Neuron (in vitro differentiated cells): ENCODE results near the gene ELAC2.

Source experiments
- H2AFZ ChIP-seq: one replicate; pipeline ENCODE4 v1.6.1; 2013; ENCODE audit warnings: low read depth, mild to moderate bottlenecking, inconsistent platforms, low read length, moderate library complexity
- H3K27me3 ChIP-seq: one replicate; pipeline ENCODE4 v1.6.1; 2013; ENCODE audit warnings: low read length; ENCODE audit not compliant: insufficient read depth
- H3K36me3 ChIP-seq: one replicate; pipeline ENCODE4 v1.6.1; 2013; ENCODE audit warnings: low read length; ENCODE audit not compliant: insufficient read depth
- H3K4me1 ChIP-seq: one replicate; pipeline ENCODE4 v1.6.1; 2013; ENCODE audit warnings: low read length; ENCODE audit not compliant: insufficient read depth
- H3K4me3 ChIP-seq: 2 replicates; pipeline ENCODE4 v1.5.1; 2013; ENCODE audit warnings: mild to moderate bottlenecking, low read length, moderate library complexity
- H3K9me3 ChIP-seq: one replicate; pipeline ENCODE4 v1.6.1; 2013; ENCODE audit warnings: low read length

The ELAC2 gene

GRCh38 chr17:13017655-13018459 lies at the start of gene ELAC2:
TSS of gene ELAC2 (minus strand) at chr17:13018027. CDS start at chr17:13017947, 80 bp downstream.
- Histone ChIP-seq H3K27me3 (no peaks in the 10 kb centered on the region), H3K4me1 (peaks cover 8% of the 10 kb centered on the region), H3K9me3 (no peaks in the 10 kb centered on the region), H2AFZ (peak within 1 kb of the TSS; percentile 94), H3K36me3 (peaks cover 33% of the 10 kb centered on the region), H3K4me3 (peak within 1 kb of the TSS; percentile 75)

GRCh38 chr17:13065032-13065431 lies 47.2 kb upstream of the ELAC2 start:
- Histone ChIP-seq H3K4me1 (peaks cover 8% of the 10 kb centered on the region), H3K27me3 (no peaks in the 10 kb centered on the region), H3K36me3 (no peaks in the 10 kb centered on the region), H3K9me3 (peaks cover 9% of the 10 kb centered on the region), H3K4me3 (no peak overlapping the region), H2AFZ (no peak overlapping the region)

GRCh38 chr17:13055131-13055530 lies 37.3 kb upstream of the ELAC2 start:
- Histone ChIP-seq H2AFZ (no peak overlapping the region), H3K27me3 (no peaks in the 10 kb centered on the region), H3K4me3 (no peak overlapping the region), H3K9me3 (no peaks in the 10 kb centered on the region), H3K4me1 (no peaks in the 10 kb centered on the region), H3K36me3 (no peaks in the 10 kb centered on the region)

DNA sequence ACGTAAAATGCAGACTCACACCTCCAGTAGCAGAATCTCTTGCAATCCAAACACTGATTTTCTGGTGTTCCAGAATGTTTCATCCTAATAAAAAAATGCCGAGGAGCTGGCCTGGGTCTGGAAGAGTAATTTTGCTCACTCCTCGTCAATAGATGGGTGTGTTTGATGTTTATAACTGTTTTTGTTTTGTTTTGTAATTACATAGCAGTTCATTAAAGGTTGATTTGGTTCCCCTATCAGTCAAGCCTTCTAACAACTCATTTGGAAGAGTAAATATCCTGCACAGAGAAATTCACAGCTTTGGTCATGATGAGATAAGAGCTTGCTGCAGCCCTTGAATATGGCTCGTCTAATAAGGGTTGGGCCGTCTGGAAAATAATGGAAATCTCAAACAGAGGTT lies 36.8 kb upstream of the ELAC2 start:
- Histone ChIP-seq H2AFZ (no peak overlapping the region), H3K4me3 (no peak overlapping the region), H3K36me3 (no peaks in the 10 kb centered on the region), H3K27me3 (no peaks in the 10 kb centered on the region), H3K9me3 (no peaks in the 10 kb centered on the region), H3K4me1 (no peaks in the 10 kb centered on the region)

- no peaks in the 10 kb centered on the region for H3K9me3 ChIP-seq
- no peak overlapping the region for H3K4me3 ChIP-seq
- no peaks in the 10 kb centered on the region for H3K27me3 ChIP-seq
- H3K4me1 ChIP-seq = no peaks in the 10 kb centered on the region
- H3K36me3 ChIP-seq = no peaks in the 10 kb centered on the region
- no peak overlapping the region for H2AFZ ChIP-seq
Measured at GRCh38 chr17:13051915-13052314, 34.1 kb upstream of the ELAC2 start.

DNA sequence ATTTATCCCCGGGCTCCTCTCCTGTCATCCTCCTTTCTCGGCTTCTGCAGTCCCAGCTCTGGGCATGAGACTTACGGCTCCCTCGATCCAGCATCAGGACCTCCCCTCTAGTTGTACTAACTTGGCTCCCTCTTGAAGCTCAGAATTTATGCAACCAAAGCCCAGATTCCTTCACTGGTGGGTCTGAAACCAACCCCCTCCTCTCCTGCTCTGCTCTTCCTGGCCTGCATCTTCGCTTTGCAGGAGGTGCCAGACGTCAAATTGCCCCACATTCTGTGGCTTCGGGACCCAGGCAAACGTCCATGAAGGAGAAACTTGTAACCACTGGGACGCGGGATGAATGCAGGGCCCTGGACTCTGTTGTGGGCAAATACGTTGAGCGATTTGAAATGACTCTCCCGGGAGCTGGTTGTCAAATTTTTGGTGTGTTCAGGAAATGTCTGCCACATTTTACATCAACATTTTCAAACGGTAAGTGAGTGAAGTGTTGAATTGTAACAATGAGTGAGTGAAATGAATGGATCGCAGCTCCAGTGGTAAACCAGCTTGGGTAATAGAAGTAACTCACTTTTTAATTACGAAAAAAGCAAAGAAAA lies 29.3 kb upstream of the ELAC2 start:
- no peak overlapping the region for H3K4me3 ChIP-seq
- H3K9me3 ChIP-seq = no peaks in the 10 kb centered on the region
- no peaks in the 10 kb centered on the region for H3K27me3 ChIP-seq
- H3K4me1 ChIP-seq = no peaks in the 10 kb centered on the region
- H3K36me3 ChIP-seq = no peaks in the 10 kb centered on the region
- no peak overlapping the region for H2AFZ ChIP-seq

- Histone ChIP-seq H3K27me3 (no peaks in the 10 kb centered on the region), H3K36me3 (no peaks in the 10 kb centered on the region), H3K4me3 (no peak overlapping the region), H3K9me3 (no peaks in the 10 kb centered on the region), H3K4me1 (no peaks in the 10 kb centered on the region), H2AFZ (no peak overlapping the region)
Measured at GRCh38 chr17:13046361-13046760, 28.5 kb upstream of the ELAC2 start.

DNA sequence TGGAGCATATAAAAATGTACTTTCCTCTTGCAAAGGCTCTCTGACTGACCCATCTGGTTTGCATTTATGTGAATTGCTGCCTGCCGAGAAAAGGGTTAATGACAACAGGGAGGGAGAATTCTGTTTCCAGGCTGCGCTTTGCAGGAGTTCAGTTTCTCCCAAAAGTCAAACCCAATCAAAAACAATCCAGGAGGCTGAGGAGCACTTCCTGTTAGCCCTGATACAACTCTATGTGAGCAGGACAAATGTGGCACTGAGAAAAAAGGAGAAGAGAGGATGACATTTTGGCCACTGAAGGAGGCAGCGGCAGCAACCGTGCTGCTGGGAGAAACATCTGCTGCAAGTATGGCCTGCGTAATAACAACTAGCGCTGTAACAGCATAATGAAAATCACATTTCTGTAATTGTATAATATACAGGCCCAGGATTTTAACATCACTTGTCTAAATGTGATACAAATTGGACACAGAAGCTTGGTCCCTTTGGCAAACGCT lies 26.8 kb upstream of the ELAC2 start:
- no peaks in the 10 kb centered on the region for H3K4me1 ChIP-seq
- no peak overlapping the region for H3K4me3 ChIP-seq
- H2AFZ ChIP-seq = no peak overlapping the region
- H3K27me3 ChIP-seq = no peaks in the 10 kb centered on the region
- no peaks in the 10 kb centered on the region for H3K9me3 ChIP-seq
- H3K36me3 ChIP-seq = no peaks in the 10 kb centered on the region

- no peak overlapping the region for H2AFZ ChIP-seq
- no peaks in the 10 kb centered on the region for H3K27me3 ChIP-seq
- H3K36me3 ChIP-seq = no peaks in the 10 kb centered on the region
- no peak overlapping the region for H3K4me3 ChIP-seq
- H3K4me1 ChIP-seq = no peaks in the 10 kb centered on the region
- no peaks in the 10 kb centered on the region for H3K9me3 ChIP-seq
Measured at GRCh38 chr17:13038931-13039665, 21.3 kb upstream of the ELAC2 start.

GRCh38 chr17:13036751-13037150 lies 18.9 kb upstream of the ELAC2 start:
- no peaks in the 10 kb centered on the region for H3K9me3 ChIP-seq
- no peaks in the 10 kb centered on the region for H3K36me3 ChIP-seq
- H3K4me3 ChIP-seq = no peak overlapping the region
- no peaks in the 10 kb centered on the region for H3K27me3 ChIP-seq
- no peak overlapping the region for H2AFZ ChIP-seq
- H3K4me1 ChIP-seq = no peaks in the 10 kb centered on the region

GRCh38 chr17:13035420-13035819 lies 17.6 kb upstream of the ELAC2 start:
- Histone ChIP-seq H3K36me3 (no peaks in the 10 kb centered on the region), H3K4me3 (no peak overlapping the region), H3K27me3 (no peaks in the 10 kb centered on the region), H2AFZ (no peak overlapping the region), H3K4me1 (no peaks in the 10 kb centered on the region), H3K9me3 (no peaks in the 10 kb centered on the region)

- H3K4me1 ChIP-seq = no peaks in the 10 kb centered on the region
- H3K36me3 ChIP-seq = no peaks in the 10 kb centered on the region
- no peaks in the 10 kb centered on the region for H3K27me3 ChIP-seq
- no peak overlapping the region for H2AFZ ChIP-seq
- no peak overlapping the region for H3K4me3 ChIP-seq
- H3K9me3 ChIP-seq = no peaks in the 10 kb centered on the region
Measured at GRCh38 chr17:13031718-13032350, 14.0 kb upstream of the ELAC2 start.
